Gastroesophageal sphincter (tissue), 4 donors: ENCODE results near the gene PAX7. TPM values are rescaled to one million over a fixed set of nuclear protein-coding genes. Genes with fewer than 3 reads are reported as not detected.

Experiments
- ATAC-seq: fragments of 150-250 bp; one replicate; pipeline ENCODE4 v1.9.1; 2016; ENCODE audit warnings: mild to moderate bottlenecking, moderate library complexity
- H3K27ac ChIP-seq, 4 donors: fragments of 200-600 bp; sonication (generic) in 3 of 4; 1 replicate in 3 of 4; 2 replicates in 1 of 4; pipeline ENCODE4 v1.5.1; 2016 to 2019
- H3K27me3 ChIP-seq: fragments of 200-600 bp; sonication (generic); one replicate; pipeline ENCODE4 v1.5.1; 2019
- H3K36me3 ChIP-seq, 2 donors: fragments of 200-600 bp; sonication (generic); one replicate each; pipeline ENCODE4 v1.5.1; 2019; ENCODE audit warnings: control low read depth in 1 of 2
- H3K4me1 ChIP-seq, 3 donors: fragments of 200-600 bp; sonication (generic); 1 replicate in 2 of 3; 2 replicates in 1 of 3; pipeline ENCODE4 v1.5.1; 2016 to 2019; ENCODE audit warnings: control low read depth in 2 of 3
- H3K4me3 ChIP-seq, 2 donors: fragments of 200-600 bp; sonication (generic); one replicate each; pipeline ENCODE4 v1.5.1; 2019; ENCODE audit warnings: mild to moderate bottlenecking in 1 of 2, moderate library complexity in 1 of 2
- H3K9me3 ChIP-seq, 3 donors: fragments of 200-600 bp; sonication (generic); one replicate each; pipeline ENCODE4 v1.5.1; 2017 to 2019; ENCODE audit warnings: control low read depth in 2 of 3
- EP300 ChIP-seq: sonication (generic); formaldehyde crosslinking; IDR thresholded peaks from one replicate; pipeline ENCODE4 v1.6.1; 2017; ENCODE audit warnings: antibody characterized with exemption, mild to moderate bottlenecking
- POLR2A ChIP-seq, 2 donors: fragments of 450-650 bp; IDR thresholded peaks; one replicate each; pipeline ENCODE4 v1.6.1; 2017; ENCODE audit warnings: antibody characterized with exemption in 2 of 2, mild to moderate bottlenecking in 2 of 2, moderate library complexity in 1 of 2
- POLR2AphosphoS5 ChIP-seq: sonication (generic); formaldehyde crosslinking; IDR thresholded peaks from one replicate; pipeline ENCODE4 v1.6.1; 2017; ENCODE audit warnings: antibody characterized with exemption
- WGBS, 2 donors: methylation state at CpG; one replicate each; pipeline ENCODE4 v1.1.5; 2018; ENCODE audit warnings: low coverage in 1 of 2; 5-methylcytosine and 5-hydroxymethylcytosine counted together
- total RNA-seq, 4 donors: library from RNA; depleted of rRNA; stranded (reverse); fragments of >200 nt; gene quantifications; one replicate each; pipeline ENCODE4 v1.1.0, GENCODE V29; 2016
- TF ChIP-seq, protein P1 (sequence below), 4 experiments: fragments of 200-600 bp in 2 of 4; fragments of 450-650 bp in 2 of 4; sonication (generic) in 1 of 4; IDR thresholded peaks; one replicate each; pipeline ENCODE4 v1.5.1; 2017 to 2019; ENCODE audit warnings: antibody characterized with exemption in 4 of 4, mild to moderate bottlenecking in 2 of 4, moderate library complexity in 2 of 4

Gene PAX7
- total RNA-seq, 4 donors from 2014 or later = not detected

DNA sequence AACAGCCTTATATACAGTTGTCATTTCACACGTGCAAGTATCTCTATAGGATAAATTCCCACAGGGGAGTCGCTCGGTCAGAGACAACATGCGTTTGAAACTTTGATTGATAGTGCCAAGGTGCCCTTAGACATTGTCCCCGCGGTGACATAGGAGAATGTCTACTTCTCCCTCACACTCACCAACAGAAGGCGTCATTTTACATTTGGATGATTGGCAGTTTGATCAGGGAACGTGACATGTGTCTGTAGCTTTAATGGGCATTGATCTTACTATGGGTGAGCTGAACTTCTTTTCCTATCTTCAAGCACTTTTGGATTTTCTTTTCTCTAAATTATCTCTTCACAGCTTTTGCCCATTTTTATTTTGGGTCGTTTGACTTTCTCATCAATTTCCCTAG, 42.6 kb upstream of the PAX7 start:
- peaks cover 0 to 8% (median 0%) of the 10 kb centered on the region in 3 donors for H3K4me1 ChIP-seq
- H3K27ac ChIP-seq = no peak overlapping the region
- H3K36me3 ChIP-seq = no peaks in the 10 kb centered on the region
- TF ChIP-seq EP300 = no peak
- no peak for TF ChIP-seq POLR2A (IDR thresholded peaks at IDR 0.05)
- TF ChIP-seq, protein P1, sequence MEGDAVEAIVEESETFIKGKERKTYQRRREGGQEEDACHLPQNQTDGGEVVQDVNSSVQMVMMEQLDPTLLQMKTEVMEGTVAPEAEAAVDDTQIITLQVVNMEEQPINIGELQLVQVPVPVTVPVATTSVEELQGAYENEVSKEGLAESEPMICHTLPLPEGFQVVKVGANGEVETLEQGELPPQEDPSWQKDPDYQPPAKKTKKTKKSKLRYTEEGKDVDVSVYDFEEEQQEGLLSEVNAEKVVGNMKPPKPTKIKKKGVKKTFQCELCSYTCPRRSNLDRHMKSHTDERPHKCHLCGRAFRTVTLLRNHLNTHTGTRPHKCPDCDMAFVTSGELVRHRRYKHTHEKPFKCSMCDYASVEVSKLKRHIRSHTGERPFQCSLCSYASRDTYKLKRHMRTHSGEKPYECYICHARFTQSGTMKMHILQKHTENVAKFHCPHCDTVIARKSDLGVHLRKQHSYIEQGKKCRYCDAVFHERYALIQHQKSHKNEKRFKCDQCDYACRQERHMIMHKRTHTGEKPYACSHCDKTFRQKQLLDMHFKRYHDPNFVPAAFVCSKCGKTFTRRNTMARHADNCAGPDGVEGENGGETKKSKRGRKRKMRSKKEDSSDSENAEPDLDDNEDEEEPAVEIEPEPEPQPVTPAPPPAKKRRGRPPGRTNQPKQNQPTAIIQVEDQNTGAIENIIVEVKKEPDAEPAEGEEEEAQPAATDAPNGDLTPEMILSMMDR (IDR thresholded peaks at IDR 0.05) = no peak
- TF ChIP-seq POLR2AphosphoS5 = no peak
- H3K27me3 ChIP-seq = peaks cover 65% of the 10 kb centered on the region
- 24 to 37% methylated on average over 8 to 9 of the region's 9 CpGs for WGBS, 2 donors
- no peak overlapping the region for H3K4me3 ChIP-seq
- no peak for ATAC-seq
- no peaks in the 10 kb centered on the region for H3K9me3 ChIP-seq

DNA sequence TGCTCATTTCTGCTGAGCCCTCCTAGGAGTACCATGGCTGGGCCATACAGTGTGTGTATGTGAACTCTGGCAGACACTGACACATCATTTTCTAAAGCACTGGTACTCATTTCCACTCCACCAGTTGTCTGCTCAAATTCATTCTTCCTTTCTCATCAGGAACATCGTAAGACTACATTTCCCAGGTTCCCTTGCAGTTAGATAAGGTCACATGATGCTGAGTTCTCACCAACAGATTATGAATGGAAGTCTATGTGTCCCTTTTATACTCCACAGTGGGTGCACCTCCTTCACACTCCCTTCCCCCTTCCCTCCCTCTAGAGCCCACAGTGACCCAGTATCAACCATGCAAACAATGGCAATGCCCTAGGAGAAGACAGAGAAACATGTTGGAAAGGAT, 38.3 kb upstream of the PAX7 start:
- H3K4me3 ChIP-seq = no peak overlapping the region
- no peaks in the 10 kb centered on the region for H3K9me3 ChIP-seq
- H3K27me3 ChIP-seq = peaks cover 82% of the 10 kb centered on the region
- no peak for TF ChIP-seq EP300
- no peaks in the 10 kb centered on the region for H3K4me1 ChIP-seq
- 44 to 83% methylated on average over 1 of the region's 1 CpG for WGBS, 2 donors
- no peak for ATAC-seq
- H3K36me3 ChIP-seq = no peaks in the 10 kb centered on the region
- H3K27ac ChIP-seq = no peak overlapping the region

DNA sequence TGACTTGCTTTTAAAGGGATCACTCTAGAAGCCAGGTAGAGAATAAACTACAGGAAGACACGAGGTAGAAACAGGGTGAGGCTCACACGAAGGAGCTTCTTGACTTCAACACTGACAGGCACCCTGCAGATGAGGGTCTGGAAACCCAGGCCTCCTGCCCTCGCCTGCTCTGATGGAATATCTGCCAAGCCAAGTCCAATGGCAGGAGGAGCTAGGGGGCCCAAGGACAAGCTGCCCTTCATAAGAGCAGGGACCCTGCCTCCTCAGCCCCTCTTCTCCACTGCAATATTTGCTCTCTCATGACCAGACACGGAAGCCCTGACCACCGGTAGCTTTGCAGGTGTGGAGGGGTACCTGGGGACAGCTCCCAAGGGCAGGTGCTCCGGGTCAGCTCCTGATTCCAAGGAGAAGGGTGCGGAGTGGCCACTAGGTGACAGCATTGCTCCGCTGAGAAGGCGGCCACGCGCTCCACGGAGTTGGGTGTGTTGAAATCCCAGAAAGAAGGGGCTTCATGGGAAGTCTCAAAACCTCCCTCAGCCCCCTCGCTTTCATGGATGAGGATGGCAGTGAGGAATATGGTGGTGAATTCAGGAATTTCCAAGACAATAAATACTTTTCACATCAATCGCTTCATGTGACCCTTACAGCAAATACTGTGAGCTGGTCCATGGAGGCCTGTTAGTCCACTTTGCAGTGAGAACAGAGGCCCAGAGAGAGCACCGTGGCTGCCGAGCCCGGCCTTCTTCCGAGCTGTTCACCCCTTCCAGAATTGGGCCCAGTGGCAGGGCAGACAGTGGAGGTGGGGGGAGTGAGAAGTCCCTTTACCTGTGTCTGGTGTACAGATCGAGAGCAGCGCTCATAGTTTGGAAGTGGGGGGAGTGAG, 33.2 kb upstream of the PAX7 start:
- WGBS, 2 donors = 0 to 26% methylated on average over 3 to 8 of the region's 20 CpGs
- ATAC-seq = no peak
- no peaks in the 10 kb centered on the region for H3K4me1 ChIP-seq
- H3K27ac ChIP-seq = no peak overlapping the region
- H3K36me3 ChIP-seq = no peaks in the 10 kb centered on the region
- no peak for TF ChIP-seq POLR2AphosphoS5
- no peak for TF ChIP-seq EP300
- TF ChIP-seq, protein P1 (IDR thresholded peaks at IDR 0.05) = peak in 3 of 4 experiments; percentile 76 to 95 (median 86)
- TF ChIP-seq POLR2A (IDR thresholded peaks at IDR 0.05) = no peak
- H3K9me3 ChIP-seq = no peaks in the 10 kb centered on the region
- H3K27me3 ChIP-seq = peaks cover 91% of the 10 kb centered on the region
- H3K4me3 ChIP-seq = no peak overlapping the region

DNA sequence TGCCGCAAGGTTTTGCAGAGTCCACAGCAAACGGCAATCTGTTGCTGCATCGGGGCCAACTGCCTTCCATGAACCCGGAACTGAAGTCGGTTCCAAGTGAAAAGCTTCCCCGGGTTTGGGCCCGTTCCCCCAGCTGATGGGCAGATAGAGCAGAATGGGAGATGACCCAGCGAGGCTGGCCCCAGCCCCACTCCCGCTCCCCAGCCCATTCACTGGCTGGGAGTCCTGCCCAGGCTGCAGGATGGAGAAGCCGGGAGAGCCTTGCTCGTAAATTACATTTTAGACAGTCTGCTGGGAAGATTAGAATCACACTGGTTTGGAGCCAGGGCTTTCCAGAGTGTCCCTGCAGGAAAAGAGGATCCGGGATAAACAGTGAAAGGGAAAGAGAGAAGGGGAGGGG, 31.6 kb upstream of the PAX7 start:
- H3K27me3 ChIP-seq = peaks cover 93% of the 10 kb centered on the region
- no peaks in the 10 kb centered on the region for H3K9me3 ChIP-seq
- no peaks in the 10 kb centered on the region for H3K4me1 ChIP-seq
- no peaks in the 10 kb centered on the region for H3K36me3 ChIP-seq
- ATAC-seq = no peak
- TF ChIP-seq POLR2A (IDR thresholded peaks at IDR 0.05) (no peak), POLR2AphosphoS5 (no peak), EP300 (no peak)
- TF ChIP-seq, protein P1 (IDR thresholded peaks at IDR 0.05) = no peak
- 0% methylated on average over 1 to 4 of the region's 12 CpGs for WGBS, 2 donors
- no peak overlapping the region for H3K4me3 ChIP-seq
- H3K27ac ChIP-seq = no peak overlapping the region

DNA sequence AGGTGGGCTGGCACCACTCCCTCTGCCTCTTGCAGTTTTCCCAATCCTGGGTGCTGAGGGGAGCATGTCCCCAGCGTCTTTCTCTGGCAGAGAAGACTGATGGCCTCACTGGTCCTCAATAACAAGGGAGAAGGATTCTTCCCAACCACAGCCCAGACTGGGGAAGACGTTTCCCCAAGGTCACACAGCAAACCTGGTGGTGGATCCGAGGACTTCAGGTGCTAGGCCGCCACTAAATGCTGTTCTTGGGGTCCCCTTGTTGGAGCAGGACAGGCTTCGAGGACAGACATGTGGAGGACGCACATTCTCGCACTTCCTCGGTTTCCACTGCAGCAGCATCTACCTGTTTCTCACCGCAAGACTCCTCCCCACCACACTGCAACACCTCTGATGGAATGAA, 30.9 kb upstream of the PAX7 start:
- Histone ChIP-seq H3K36me3 (no peaks in the 10 kb centered on the region), H3K4me1 (no peaks in the 10 kb centered on the region), H3K27ac (no peak overlapping the region), H3K4me3 (no peak overlapping the region), H3K27me3 (peaks cover 87% of the 10 kb centered on the region), H3K9me3 (no peaks in the 10 kb centered on the region)
- TF ChIP-seq EP300 = no peak
- TF ChIP-seq POLR2A (IDR thresholded peaks at IDR 0.05) = no peak
- no peak for TF ChIP-seq POLR2AphosphoS5
- TF ChIP-seq, protein P1 (IDR thresholded peaks at IDR 0.05) = no peak
- no peak for ATAC-seq
- 85 to 100% methylated on average over 1 to 4 of the region's 9 CpGs for WGBS, 2 donors
